HepG2 (cell line): ENCODE results near the gene ACACA. TPM values are rescaled to one million over a fixed set of nuclear protein-coding genes. Genes with fewer than 3 reads are reported as not detected.

Source experiments
- ATAC-seq: fragments of 200-7000 bp; cut with Tn5 transposase; 3 replicates; pipeline ENCODE4 v1.9.1; 2020; ENCODE audit warnings: mild to moderate bottlenecking, moderate library complexity
- BruUV-seq: library from RNA; stranded (reverse); fragments of 400-500 nt; replicated peaks from 2 replicates; lab custom pipeline; 2021; lab: Mats Ljungman, UMichigan
- CTCF ChIA-PET: fragments of 300-600 bp; formaldehyde crosslinking; extraction: SDS; loops from one replicate; lab custom pipeline; 2021; ENCODE audit warnings: low total read pairs, inconsistent platforms, low intra/inter-chr PET ratio; lab: Yijun Ruan, JAX
- POLR2A ChIA-PET: fragments of 350-600 bp; sonication (Branson Sonifier 250); formaldehyde crosslinking; loops from one replicate; lab custom pipeline; 2020; ENCODE audit warnings: antibody characterized with exemption, inconsistent platforms; lab: Yijun Ruan, JAX
- DNase-seq: peaks from one replicate; pipeline ENCODE4 v3.0.0-alpha.2; 2015; ENCODE audit warnings: low spot score
- FAIRE-seq: peaks from 3 replicates; lab custom pipeline; 2011; peaks lifted over from hg19 to GRCh38; lab: Jason Lieb, UNC
- H2AFZ ChIP-seq: one replicate; pipeline ENCODE4 v1.6.1; 2011; ENCODE audit warnings: low read length, inconsistent platforms
- H3K27ac ChIP-seq: fragments of 300-600 bp; 3 replicates; pipeline ENCODE4 v1.8.0; 2011; ENCODE audit warnings: mixed run types, mild to moderate bottlenecking, mixed read lengths, low read length, inconsistent platforms; ENCODE audit not compliant: insufficient read depth; ENCODE audit errors: extremely low read length
- H3K27me3 ChIP-seq, 2 experiments: fragments of 200-600 bp in 1 of 2; 2 replicates in 1 of 2; 3 replicates in 1 of 2; pipeline versions ENCODE4 v1.6.0 to v1.8.0; 2011; ENCODE audit warnings: low read length in 2 of 2, mild to moderate bottlenecking in 2 of 2, moderate library complexity in 2 of 2, inconsistent platforms in 1 of 2; ENCODE audit not compliant: insufficient read depth in 2 of 2, control insufficient read depth in 1 of 2
- H3K36me3 ChIP-seq, 2 experiments: fragments of 200-600 bp in 1 of 2; replicated peaks in 1 of 2; 2 replicates in 1 of 2; 3 replicates in 1 of 2; pipeline versions ENCODE4 v1.5.1 to v1.8.0; 2011; ENCODE audit warnings: low read length in 2 of 2, inconsistent platforms in 1 of 2; ENCODE audit not compliant: insufficient read depth in 2 of 2, control insufficient read depth in 1 of 2
- H3K4me1 ChIP-seq: 2 replicates; pipeline ENCODE4 v1.5.1; 2012; ENCODE audit warnings: low read length, inconsistent platforms; ENCODE audit not compliant: insufficient read depth
- H3K4me2 ChIP-seq: 2 replicates; pipeline ENCODE4 v1.6.0; 2011; ENCODE audit warnings: low read depth, low read length, inconsistent platforms
- H3K4me3 ChIP-seq, 3 experiments: fragments of 200-600 bp in 1 of 3; sonication (generic), shearing (Covaris generic) in 1 of 3; replicated peaks in 1 of 3; 2 replicates each; pipeline ENCODE4 v1.5.1; 2011 to 2016; ENCODE audit warnings: low read length in 3 of 3, inconsistent platforms in 2 of 3, low read depth in 2 of 3, mild to moderate bottlenecking in 2 of 3, control low read depth in 1 of 3, mixed read lengths in 1 of 3; ENCODE audit not compliant: insufficient read depth in 1 of 3
- H3K79me2 ChIP-seq: one replicate; pipeline ENCODE4 v1.6.1; 2011; ENCODE audit warnings: low read length, inconsistent platforms; ENCODE audit not compliant: insufficient read depth
- H3K9ac ChIP-seq: 2 replicates; pipeline ENCODE4 v1.6.0; 2011; ENCODE audit warnings: mild to moderate bottlenecking, low read depth, low read length, inconsistent platforms; ENCODE audit not compliant: insufficient read depth
- H3K9me3 ChIP-seq: 2 replicates; pipeline ENCODE4 v1.5.1; 2012; ENCODE audit warnings: mild to moderate bottlenecking, low read length
- H4K20me1 ChIP-seq: 2 replicates; pipeline ENCODE4 v1.6.0; 2011; ENCODE audit warnings: inconsistent platforms, mild to moderate bottlenecking, low read length, moderate library complexity; ENCODE audit not compliant: insufficient read depth
- HCFC1 ChIP-seq: fragments of 150-350 bp; IDR thresholded peaks from 2 replicates; pipeline ENCODE4 v1.6.1; 2014; ENCODE audit warnings: low read depth, low read length
- KLF15 ChIP-seq: sonication (generic); formaldehyde crosslinking; IDR thresholded peaks from 2 replicates; pipeline ENCODE4 v1.8.1; 2023; ENCODE audit warnings: borderline replicate concordance, mild to moderate bottlenecking, inconsistent platforms, missing genetic modification reagents, mixed read lengths
- MNT ChIP-seq: fragments of 450-650 bp; IDR thresholded peaks from 2 replicates; pipeline ENCODE4 v1.6.1; 2016
- NBN ChIP-seq: fragments of 450-650 bp; conservative IDR thresholded peaks from 2 replicates; pipeline ENCODE4 v1.6.1; 2017
- PLSCR1 ChIP-seq: sonication (generic); formaldehyde crosslinking; IDR thresholded peaks from 2 replicates; pipeline ENCODE4 v1.5.0; 2020; ENCODE audit warnings: missing genetic modification reagents, mild to moderate bottlenecking, borderline replicate concordance
- RARA ChIP-seq: IDR thresholded peaks from 2 replicates; pipeline ENCODE4 v1.6.1; 2016; ENCODE audit warnings: missing genetic modification reagents, missing compliant biosample characterization
- RNF219 ChIP-seq: sonication (generic); formaldehyde crosslinking; IDR thresholded peaks from 2 replicates; pipeline ENCODE4 v1.5.0; 2020; ENCODE audit warnings: mild to moderate bottlenecking, missing genetic modification reagents
- SMAD3 ChIP-seq: sonication (generic); formaldehyde crosslinking; IDR thresholded peaks from 2 replicates; pipeline ENCODE4 v1.4.0; 2020; ENCODE audit warnings: missing genetic modification reagents
- SRSF9 ChIP-seq: fragments of 200-400 bp; formaldehyde crosslinking; IDR thresholded peaks from 2 replicates; pipeline ENCODE4 v1.6.1; 2018; ENCODE audit warnings: borderline replicate concordance, mild to moderate bottlenecking, low read depth, low read length; ENCODE audit not compliant: insufficient read depth, poor library complexity, severe bottlenecking
- TBL1XR1 ChIP-seq: fragments of 150-350 bp; IDR thresholded peaks from 2 replicates; pipeline ENCODE4 v1.6.1; 2014; ENCODE audit warnings: borderline replicate concordance, low read length; ENCODE audit not compliant: partially characterized antibody
- TCF7L2 ChIP-seq: IDR thresholded peaks from 2 replicates; pipeline ENCODE4 v1.6.1; 2011; ENCODE audit warnings: mild to moderate bottlenecking, low read depth, low read length, moderate library complexity
- ZNF207 ChIP-seq: fragments of 450-650 bp; IDR thresholded peaks from 2 replicates; pipeline ENCODE4 v1.6.1; 2016; ENCODE audit warnings: antibody characterized with exemption, borderline replicate concordance
- ZNF839 ChIP-seq: sonication (generic); formaldehyde crosslinking; IDR thresholded peaks from 2 replicates; pipeline ENCODE4 v1.4.0; 2020; ENCODE audit warnings: missing genetic modification reagents, mild to moderate bottlenecking, borderline replicate concordance
- WGBS: methylation state at CpG from one replicate; pipeline ENCODE4 v1.1.6; 2017; ENCODE audit warnings: low lambda C conversion rate; 5-methylcytosine and 5-hydroxymethylcytosine counted together
- in situ Hi-C: cut with HindIII; loops from 2 replicates; pipeline ENCODE4 v1.10.0; 2017; ENCODE audit warnings: low pct_unique_long_range_greater_than_20kb; ENCODE audit not compliant: extremely low pct_ligation_motif_present
- intact Hi-C: fragments of 100-400 bp; cut with micrococcal nuclease; formaldehyde crosslinking; loops from one replicate; pipeline ENCODE4 v1.10.0; 2022; ENCODE audit not compliant: unreplicated experiment
- polyA plus RNA-seq, 8 experiments: library from polyadenylated mRNA; depleted of rRNA in 3 of 8; stranded (reverse) in 7 of 8; unstranded in 1 of 8; fragments of >200 nt; fragmentation: Illumina TruSeq in 4 of 8; extraction: Trizol in 4 of 8; gene quantifications; 2 replicates each; pipeline versions ENCODE4 v1.2.1 to v1.2.3, GENCODE V29; 2011 to 2016; ENCODE audit warnings: low read depth in 4 of 8, missing spikeins in 1 of 8, mixed read lengths in 1 of 8; ENCODE audit not compliant: insufficient read depth in 1 of 8
- total RNA-seq, 5 experiments: library from RNA; depleted of rRNA; stranded (reverse); fragments of >200 nt; fragmentation: Illumina TruSeq; extraction: Trizol; gene quantifications; 2 replicates each; pipeline ENCODE4 v1.2.3, GENCODE V29; 2016; ENCODE audit warnings: low read depth in 1 of 5
- TF ChIP-seq, protein P1 (sequence below): sonication (generic); formaldehyde crosslinking; conservative IDR thresholded peaks from 2 replicates; pipeline ENCODE4 v1.8.0; 2022; ENCODE audit warnings: mild to moderate bottlenecking, moderate library complexity, missing genetic modification reagents
- TF ChIP-seq, protein P2 (sequence below): sonication (generic); formaldehyde crosslinking; IDR thresholded peaks from 2 replicates; pipeline ENCODE4 v1.5.1; 2020; ENCODE audit warnings: missing genetic modification reagents, mild to moderate bottlenecking, borderline replicate concordance

The ACACA gene
- total and polyA plus RNA-seq, 2 of the 13 experiments (the other 11 are each of a cell fraction or from before 2014, with no cell fraction given), result 39.2 to 47.2 TPM

DNA sequence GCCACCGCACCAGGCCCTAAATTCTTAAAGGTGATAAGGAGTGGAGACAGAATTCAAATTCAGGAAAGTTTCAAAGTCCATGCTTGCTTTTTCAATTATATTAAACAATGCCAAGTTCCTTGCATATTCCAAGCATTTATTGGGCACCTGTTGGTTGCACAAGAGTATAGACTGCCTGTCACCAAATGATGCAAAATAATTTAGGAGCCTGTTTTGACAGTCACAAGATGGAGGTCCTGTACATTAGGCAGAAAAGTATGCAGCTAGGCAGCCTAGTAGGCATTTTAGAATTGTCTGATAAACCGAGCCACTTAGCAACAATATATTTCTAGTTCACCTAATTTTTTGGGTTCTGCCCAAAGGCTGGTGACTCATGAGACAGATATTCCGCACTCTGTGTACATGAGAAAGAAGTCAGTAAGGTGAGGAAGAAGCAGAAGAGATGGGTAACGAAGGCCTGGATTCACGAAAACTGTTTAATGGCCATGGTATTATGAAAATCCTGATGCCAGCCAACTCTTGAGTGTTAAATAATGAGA lies 7.3 kb downstream of the ACACA start (continued):
- no peak for TF ChIP-seq TCF7L2

- ChIA-PET CTCF (no interaction called here), POLR2A (no interaction called here)
- Histone ChIP-seq H3K9me3 (no peaks in the 10 kb centered on the region), H3K36me3 (no peaks in the 10 kb centered on the region), H2AFZ (no peak overlapping the region), H3K27ac (no peak overlapping the region), H3K4me3 (no peak overlapping the region), H3K4me2 (no peak overlapping the region), H3K27me3 (no peaks in the 10 kb centered on the region), H3K79me2 (no peaks in the 10 kb centered on the region), H4K20me1 (no peaks in the 10 kb centered on the region), H3K4me1 (peaks cover 9% of the 10 kb centered on the region), H3K9ac (no peak overlapping the region)
- 98% methylated on average over 7 of the region's 7 CpGs for WGBS
- in situ Hi-C loops (no loop called here), intact Hi-C loops (no loop called here)
- DNase-seq, result no peak
- no peak for ATAC-seq
- FAIRE-seq, result no peak
- BruUV-seq, result no TSS peak
- TF ChIP-seq RARA (CRISPR knock-in tag) (no peak), SRSF9 (no peak), HCFC1 (no peak), PLSCR1 (CRISPR knock-in tag) (no peak), RNF219 (no peak), TBL1XR1 (no peak), NBN (no peak), SMAD3 (no peak), MNT (no peak), ZNF207 (no peak), ZNF839 (no peak), KLF15 (CRISPR knock-in tag) (no peak)
- TF ChIP-seq, protein P1, sequence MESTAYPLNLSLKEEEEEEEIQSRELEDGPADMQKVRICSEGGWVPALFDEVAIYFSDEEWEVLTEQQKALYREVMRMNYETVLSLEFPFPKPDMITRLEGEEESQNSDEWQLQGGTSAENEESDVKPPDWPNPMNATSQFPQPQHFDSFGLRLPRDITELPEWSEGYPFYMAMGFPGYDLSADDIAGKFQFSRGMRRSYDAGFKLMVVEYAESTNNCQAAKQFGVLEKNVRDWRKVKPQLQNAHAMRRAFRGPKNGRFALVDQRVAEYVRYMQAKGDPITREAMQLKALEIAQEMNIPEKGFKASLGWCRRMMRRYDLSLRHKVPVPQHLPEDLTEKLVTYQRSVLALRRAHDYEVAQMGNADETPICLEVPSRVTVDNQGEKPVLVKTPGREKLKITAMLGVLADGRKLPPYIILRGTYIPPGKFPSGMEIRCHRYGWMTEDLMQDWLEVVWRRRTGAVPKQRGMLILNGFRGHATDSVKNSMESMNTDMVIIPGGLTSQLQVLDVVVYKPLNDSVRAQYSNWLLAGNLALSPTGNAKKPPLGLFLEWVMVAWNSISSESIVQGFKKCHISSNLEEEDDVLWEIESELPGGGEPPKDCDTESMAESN (CRISPR knock-in tag), result no peak
- TF ChIP-seq, protein P2, sequence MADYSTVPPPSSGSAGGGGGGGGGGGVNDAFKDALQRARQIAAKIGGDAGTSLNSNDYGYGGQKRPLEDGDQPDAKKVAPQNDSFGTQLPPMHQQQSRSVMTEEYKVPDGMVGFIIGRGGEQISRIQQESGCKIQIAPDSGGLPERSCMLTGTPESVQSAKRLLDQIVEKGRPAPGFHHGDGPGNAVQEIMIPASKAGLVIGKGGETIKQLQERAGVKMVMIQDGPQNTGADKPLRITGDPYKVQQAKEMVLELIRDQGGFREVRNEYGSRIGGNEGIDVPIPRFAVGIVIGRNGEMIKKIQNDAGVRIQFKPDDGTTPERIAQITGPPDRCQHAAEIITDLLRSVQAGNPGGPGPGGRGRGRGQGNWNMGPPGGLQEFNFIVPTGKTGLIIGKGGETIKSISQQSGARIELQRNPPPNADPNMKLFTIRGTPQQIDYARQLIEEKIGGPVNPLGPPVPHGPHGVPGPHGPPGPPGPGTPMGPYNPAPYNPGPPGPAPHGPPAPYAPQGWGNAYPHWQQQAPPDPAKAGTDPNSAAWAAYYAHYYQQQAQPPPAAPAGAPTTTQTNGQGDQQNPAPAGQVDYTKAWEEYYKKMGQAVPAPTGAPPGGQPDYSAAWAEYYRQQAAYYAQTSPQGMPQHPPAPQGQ (CRISPR knock-in tag), result no peak
Observed at GRCh38 chr17:37393352-37393751, 13.3 kb downstream of the ACACA start.
